ENCODE measurements around the gene ABHD1. TPM values are rescaled to one million over a fixed set of nuclear protein-coding genes. Genes with fewer than 3 reads are reported as not detected.
"Not testable (repeated sequence)": the region's sequence is repeated elsewhere in the genome, so short reads cannot be mapped to it uniquely, and the experiment has no call there.

The ABHD1 gene
- total RNA-seq, 1 donor from 2014 or later = 2.4 TPM

DNA sequence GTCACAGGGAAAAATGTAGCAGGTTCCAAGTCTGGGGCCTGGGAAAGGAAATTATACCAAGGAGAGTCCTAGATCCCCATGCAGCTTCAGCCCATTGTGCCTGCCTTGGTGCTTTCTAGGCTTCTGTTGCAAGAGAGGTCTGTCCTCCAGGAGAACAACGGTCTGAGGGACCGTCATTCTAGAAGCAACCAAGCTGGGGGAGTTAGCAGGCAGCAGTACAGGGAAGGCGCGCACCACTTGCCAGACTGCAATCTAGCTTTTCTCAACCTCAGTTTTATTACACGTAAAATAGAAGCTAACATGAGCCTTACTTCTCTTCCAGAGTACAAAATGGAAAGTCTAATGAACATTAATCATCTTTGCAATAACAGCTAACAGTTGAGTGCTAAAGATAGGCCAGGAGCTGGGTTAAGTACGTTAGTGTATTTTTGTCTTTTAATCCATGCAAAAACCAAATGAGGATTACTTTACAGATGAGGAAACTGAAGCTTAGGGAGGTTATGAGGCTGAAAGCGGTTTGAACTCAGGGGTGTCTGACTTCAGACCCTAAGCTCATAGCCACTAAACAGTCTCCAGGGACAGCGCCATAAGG, 27.1 kb downstream of the ABHD1 start:
- ATAC-seq (no peak), DNase-seq (ENCODE audit: missing footprints) (no peak)
- intact Hi-C loops (cut with DNase I) = no loop called here

DNA sequence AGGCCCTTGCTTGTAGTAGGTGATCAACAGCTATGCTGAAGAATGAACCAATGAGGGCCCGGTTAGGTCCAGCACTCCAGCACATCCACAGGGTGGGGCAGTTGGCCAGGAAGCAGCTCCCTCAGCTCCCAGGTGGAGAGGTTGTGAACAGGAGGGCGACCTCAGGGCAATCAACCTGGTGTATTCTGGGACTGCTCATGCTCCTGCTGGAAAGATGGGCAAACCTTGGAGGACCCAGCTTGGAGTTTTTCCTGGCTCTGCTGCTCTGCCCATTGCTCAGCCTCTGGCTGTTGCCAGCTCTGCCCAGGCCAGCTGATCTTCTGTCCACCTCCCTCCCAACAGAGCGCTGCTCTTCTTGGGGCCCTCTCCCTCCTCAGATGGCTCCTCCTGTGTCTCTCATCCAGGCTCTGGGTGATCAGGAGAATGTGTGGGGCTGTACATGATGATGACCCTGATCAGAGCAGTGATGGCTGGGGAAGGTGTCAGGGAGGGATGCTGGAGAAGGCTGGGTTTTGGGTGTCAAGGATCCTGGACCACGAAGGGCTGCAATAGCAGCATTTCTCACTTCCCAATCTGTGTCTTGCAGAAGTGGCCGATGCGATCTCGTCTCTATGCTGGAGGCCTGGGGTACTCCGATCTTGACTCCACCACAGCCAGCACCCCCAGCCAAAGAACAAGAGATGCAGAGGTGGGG, 28.6 kb downstream of the ABHD1 start:
- intact Hi-C loops (cut with DNase I) = no loop called here

GRCh38 chr2:27152796-27153464, 29.3 kb downstream of the ABHD1 start:
- intact Hi-C loops (cut with DNase I) = no loop called here
- DNase-seq (ENCODE audit: missing footprints) (no peak), ATAC-seq (no peak)

More for the DNA sequence above, 28.6 kb downstream of the ABHD1 start:
- DNase-seq (ENCODE audit: missing footprints) = no peak
- no peak for ATAC-seq

- no peak for DNase-seq (ENCODE audit: missing footprints)
- ATAC-seq = no peak
- intact Hi-C loops (cut with DNase I) = no loop called here
These were observed 30.9 kb downstream of the ABHD1 start for GRCh38 chr2:27154488-27154887.

- DNase-seq (ENCODE audit: missing footprints) = no peak
- no peak for ATAC-seq
- intact Hi-C loops (cut with DNase I) = no loop called here
These were observed 31.5 kb downstream of the ABHD1 start for GRCh38 chr2:27155069-27155520.

DNA sequence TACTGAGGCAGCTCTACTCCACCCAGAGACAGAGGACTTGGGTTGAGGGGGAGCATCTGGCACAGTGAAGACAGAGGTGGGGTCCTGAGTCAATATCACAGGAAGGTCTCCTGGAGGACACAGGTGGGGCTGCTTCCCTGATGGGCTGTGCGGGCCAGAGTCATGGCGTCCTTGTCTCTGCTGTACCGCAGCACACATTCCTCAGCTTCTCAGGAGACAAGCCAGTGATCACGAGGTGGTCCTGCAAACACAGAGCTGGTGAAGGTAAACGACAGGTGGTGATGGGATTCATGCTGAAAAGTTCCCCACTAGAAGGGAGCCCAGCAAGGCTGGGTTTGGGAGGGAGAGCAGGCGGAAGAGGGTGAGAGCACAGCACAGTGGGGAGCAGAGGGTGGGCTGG, 34.9 kb downstream of the ABHD1 start:
- DNase-seq (ENCODE audit: missing footprints) = no peak
- no peak for ATAC-seq
- intact Hi-C loops (cut with DNase I) = no loop called here

DNA sequence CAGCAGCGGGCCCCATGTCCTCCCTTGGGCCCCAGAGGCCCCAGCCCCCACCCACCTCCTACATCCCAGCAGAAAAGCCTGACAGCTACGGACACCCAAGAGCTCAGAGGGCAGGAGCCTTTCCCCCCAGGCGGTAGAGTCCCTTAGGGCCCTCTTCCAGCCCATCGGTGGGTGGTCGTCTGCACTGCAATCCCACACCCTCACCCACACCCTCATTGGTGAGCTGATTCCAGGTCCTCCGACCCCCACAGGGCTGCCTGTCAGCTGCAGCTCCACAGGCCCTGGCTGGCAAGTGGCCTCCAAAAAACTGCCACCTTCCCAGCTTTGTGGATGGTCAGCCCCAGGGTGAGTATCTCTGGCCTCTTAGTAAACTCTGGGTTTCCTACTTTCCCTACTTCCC, 35.7 kb downstream of the ABHD1 start:
- intact Hi-C loops (cut with DNase I) = no loop called here
- ATAC-seq (no peak), DNase-seq (ENCODE audit: missing footprints) (no peak)

- intact Hi-C loops (cut with DNase I) = no loop called here
- ATAC-seq = no peak
- no peak for DNase-seq (ENCODE audit: missing footprints)
These were observed 36.6 kb downstream of the ABHD1 start for GRCh38 chr2:27160191-27160590.

DNA sequence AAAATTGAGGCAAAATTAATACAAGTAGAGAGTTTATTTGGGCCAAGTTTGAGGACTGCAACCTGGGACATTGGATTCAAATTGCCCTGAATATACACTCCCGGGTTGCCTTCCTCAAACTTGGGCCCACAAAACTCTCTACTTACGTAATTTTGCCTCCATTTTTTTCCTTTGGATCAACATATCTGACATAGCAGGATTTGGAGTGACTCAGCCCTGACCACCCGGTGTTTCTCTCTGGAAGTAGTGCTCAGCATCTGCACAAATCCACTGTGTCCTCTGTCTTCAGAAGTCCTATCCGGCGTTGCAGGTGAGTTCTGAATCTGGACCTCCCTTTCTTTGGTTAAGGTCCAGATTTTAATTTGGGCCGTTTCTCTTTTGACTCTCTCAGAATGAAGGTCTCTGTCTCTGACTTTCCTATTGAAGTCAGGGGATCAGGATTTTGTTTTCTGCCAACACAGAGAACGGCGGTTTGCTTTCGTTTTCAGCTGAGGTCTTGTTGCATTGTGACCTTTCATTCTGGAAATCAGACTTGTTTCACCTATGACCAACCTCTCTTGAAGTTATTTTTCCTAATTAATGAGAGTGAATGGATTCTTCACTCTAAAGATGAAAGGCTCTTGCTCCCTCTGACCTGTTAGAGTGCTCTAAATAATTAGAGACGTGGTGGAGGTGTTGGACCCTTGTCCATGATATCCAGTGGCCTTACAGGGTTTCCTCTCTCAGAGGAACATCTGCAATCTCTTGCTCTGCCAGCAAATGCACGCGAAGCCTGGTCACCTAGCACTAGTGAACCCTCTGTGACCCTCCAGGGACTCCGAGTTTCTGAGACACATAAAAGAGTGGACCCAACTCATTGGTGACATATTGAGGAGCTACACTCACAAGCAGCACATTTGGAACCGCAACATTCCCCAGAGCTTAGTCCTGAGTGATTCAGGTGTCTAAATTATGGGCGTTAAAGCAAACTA, 38.8 kb downstream of the ABHD1 start:
- DNase-seq (ENCODE audit: missing footprints) = no peak
- ATAC-seq = no peak
- intact Hi-C loops (cut with DNase I) = no loop called here

GRCh38 chr2:27164960-27165763, 41.5 kb downstream of the ABHD1 start:
- intact Hi-C loops (cut with DNase I) = no loop called here
- ATAC-seq = no peak

GRCh38 chr2:27170581-27171337, 47.1 kb downstream of the ABHD1 start:
- DNase-seq (ENCODE audit: missing footprints) (no peak), ATAC-seq (no peak)
- intact Hi-C loops (cut with DNase I) = no loop called here

More at GRCh38 chr2:27164960-27165763, 41.5 kb downstream of the ABHD1 start:
- no peak for DNase-seq (ENCODE audit: missing footprints)

DNA sequence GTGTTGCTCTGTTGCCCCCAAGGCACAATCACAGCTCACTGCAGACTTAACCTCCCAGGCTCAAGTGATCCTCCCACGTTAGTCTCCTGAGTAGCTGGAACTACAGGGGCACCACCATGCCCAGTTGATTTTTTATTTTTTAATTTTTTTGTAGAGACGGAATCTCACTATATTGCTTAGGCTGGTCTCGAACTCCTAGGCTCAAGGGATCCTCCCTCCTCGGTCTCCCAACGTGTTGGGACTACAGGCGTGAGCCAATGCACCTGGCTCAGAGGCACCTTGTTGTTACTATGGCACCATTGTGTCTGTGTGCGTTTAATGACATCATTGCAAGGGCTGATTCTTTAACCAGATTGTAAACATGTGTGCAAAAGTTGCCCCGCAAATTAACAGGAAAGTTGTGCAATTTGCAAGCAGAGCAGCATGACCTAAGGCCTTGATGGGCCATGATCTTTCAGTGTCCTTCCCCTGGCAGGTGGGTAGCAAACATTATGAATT, 47.8 kb downstream of the ABHD1 start:
- intact Hi-C loops (cut with DNase I) = no loop called here
- no peak for DNase-seq (ENCODE audit: missing footprints)
- ATAC-seq = no peak

GRCh38 chr2:27174638-27175037, 51.0 kb downstream of the ABHD1 start:
- DNase-seq (ENCODE audit: missing footprints) = no peak
- intact Hi-C loops (cut with DNase I) = no loop called here
- ATAC-seq = no peak

DNA sequence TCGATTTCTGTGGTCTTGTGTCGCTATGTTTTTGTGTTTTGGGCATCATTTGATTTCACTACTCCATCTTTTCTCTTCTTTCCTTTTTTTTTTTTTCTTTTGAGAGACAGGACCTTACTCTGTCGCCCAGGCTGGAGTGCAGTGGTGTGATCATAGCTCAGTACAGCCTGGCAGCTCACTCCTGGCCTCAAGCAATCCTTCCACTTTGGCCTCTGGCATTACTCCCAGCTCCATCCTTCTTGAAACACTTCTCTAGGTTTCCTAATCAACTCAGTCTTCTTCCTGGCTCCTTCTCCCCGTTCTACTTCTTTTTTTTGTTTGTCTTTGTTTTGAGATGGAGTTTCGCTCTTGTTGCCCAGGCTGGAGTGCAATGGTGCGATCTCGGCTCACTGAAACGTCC, 51.7 kb downstream of the ABHD1 start:
- ATAC-seq (no peak), DNase-seq (ENCODE audit: missing footprints) (no peak)
- intact Hi-C loops (cut with DNase I) = no loop called here

DNA sequence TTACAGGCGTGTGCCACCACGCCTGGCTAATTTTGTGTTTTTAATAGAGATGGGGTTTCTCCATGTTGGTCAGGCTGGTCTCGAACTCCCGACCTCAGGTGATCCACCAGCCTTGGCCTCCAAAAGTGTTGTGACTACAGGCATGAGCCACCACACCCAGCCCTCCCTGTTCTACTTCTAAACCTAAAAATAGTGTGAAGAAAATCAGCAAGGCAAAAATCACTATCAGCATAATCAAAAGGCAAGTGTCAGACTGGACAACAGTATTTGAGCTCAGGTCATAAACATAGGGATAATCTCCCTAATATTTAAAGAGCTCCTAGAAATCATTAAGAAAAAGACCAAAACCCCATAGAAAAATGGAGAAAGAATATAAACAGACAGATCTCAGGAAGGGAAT, 52.2 kb downstream of the ABHD1 start:
- ATAC-seq; DNase-seq (ENCODE audit: missing footprints); intact Hi-C loops (cut with DNase I): not testable (repeated sequence)

DNA sequence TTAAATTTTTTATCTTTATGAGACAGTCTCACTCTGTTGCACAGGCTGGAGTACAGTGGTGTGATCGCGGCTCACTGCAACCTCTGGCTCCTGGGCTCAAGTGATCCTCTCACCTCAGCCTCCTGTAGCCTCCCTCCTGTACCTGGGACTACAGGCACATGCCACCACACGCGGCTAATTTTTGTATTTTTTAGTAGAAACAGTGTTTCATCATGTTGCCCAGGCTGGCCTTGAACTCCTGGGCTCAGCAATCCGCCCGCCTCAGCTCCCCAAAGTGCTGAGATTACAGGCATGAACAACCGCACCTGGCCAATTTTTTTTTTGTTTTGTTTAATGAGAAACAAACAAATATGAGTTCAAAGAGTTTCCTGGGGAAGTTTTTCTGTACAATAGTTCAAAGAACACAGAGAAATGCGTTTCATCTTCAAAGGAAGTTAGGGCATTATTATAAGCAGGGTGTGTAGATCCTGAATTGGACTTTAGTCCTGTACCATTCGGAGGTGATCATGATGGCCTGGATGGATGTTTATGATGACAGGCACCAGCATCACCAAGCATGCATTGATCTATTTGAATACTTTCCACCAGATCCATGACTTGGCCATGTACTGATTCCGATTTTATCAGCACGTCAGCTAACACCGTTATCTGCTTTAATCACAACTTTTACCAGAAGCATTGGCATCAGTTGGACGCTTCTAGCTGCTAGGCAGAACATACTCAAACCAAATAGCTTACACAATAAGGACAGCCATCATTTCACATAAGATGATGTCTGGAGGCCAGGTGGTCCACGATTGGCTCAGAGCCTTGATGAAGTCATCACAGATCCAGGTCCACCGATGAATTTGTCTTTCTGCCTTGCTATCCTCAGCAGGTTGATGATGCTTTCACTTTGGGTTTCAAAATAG, 54.1 kb downstream of the ABHD1 start:
- no peak for ATAC-seq
- DNase-seq (ENCODE audit: missing footprints) = no peak
- intact Hi-C loops (cut with DNase I) = no loop called here

All from Right ventricle myocardium inferior (tissue), 1 donor.